ENCODE measurements around the gene LY6G6F.

- TF ChIP-seq CTCF (IDR thresholded peaks at IDR 0.05) (no peak), POLR2A (IDR thresholded peaks at IDR 0.05) (no peak)
These were observed 17.2 kb upstream of the LY6G6F start for GRCh38 chr6:31689249-31690110.
